GM18502 (cell line): ENCODE data around the gene STX19.
"Not testable (repeated sequence)": the region's sequence is repeated elsewhere in the genome, so short reads cannot be mapped to it uniquely, and the experiment has no call there.

Source experiments
- ATAC-seq: cut with Tn5 transposase; IDR thresholded peaks from one replicate; pipeline ENCODE4 v1.9.1; 2021; ENCODE audit warnings: mild to moderate bottlenecking; ENCODE audit not compliant: unreplicated experiment, poor library complexity

The STX19 gene, protein sequence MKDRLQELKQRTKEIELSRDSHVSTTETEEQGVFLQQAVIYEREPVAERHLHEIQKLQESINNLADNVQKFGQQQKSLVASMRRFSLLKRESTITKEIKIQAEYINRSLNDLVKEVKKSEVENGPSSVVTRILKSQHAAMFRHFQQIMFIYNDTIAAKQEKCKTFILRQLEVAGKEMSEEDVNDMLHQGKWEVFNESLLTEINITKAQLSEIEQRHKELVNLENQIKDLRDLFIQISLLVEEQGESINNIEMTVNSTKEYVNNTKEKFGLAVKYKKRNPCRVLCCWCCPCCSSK

DNA sequence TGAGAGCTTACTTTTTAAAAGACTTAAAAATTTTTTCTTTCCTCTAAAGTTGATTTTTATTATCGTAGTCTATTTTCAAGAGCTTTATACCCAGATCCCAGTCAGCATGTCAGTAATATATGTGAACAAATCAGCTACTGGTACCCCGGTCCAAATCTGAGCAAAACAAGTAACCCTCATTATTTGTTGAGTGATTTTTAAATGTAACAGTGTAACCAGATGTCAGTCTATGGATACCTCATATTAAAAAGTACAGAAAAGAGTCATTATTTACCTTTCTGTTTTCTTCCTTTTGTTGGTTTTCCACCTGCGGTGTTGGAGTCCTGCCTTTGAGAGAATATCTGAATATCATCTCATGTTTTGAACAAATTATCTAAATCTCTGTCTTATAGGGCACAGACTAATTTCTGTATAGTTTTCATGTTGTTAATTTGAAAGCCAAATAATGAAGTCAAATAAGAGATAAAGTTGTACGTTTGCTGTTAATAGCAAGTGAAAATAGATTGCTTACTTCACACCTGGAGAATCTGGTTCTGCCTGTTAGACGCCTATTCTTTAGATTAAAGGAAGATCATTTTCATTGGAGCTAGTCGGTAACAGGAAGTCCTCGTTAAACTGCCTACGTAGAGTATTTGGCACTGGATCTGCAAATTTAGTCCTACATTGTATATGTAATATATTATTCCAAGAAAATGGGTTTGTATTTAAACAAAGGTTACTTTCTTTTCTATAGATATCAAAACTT is at the start of gene STX19:
STX19 (minus strand) TSS at position 505 of the 745 bp plus-strand sequence. CDS start 13,328 bp downstream, outside the sequence.
- no peak for ATAC-seq

DNA sequence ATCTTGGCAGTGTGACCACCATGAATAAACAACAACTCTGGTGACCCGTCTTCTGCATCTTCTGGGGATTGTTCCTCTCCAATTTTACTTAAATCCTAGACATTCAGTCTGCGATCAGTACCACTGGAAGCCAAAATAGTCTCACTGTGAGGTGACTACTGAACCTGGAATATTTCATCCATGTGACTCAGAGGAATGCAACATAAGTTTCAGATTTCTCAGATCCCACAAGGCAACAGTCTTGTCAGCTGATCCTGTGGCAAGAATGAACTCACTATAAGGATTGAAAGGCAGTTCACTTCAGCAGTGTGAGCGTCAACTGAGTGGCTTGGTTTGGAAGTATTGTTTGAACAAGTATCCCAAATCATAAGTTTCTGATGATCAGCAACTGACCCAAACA is 47.7 kb upstream of the STX19 start:
- no peak for ATAC-seq

DNA sequence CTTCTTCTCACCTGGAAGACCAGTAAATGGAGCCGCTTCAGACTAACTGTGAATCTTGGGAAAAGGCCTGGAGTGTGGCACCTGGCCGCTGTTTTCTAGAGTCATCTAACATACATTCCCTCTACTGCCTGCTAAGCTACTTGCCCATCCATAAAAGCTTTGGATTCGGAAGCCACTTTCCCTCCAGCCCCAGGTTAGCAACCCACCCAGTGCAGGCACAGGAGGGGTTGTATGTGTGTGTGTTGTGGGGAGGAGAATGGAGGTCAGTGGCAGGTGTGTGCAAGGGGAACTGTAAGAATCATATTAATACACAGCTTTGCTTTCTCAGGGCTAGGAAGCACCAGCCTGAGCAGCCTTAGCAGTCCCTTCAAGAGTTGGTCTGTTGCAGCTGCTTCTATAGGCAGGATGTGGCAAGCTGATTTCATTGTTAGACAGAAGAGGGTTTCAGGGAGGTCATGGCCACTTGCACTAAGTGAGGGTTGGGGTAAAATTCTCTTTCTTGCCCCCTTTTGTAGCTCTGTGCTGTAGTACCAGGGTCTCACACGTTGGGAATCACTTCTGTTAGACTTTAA is 43.4 kb upstream of the STX19 start:
- ATAC-seq = peak; percentile 78

DNA sequence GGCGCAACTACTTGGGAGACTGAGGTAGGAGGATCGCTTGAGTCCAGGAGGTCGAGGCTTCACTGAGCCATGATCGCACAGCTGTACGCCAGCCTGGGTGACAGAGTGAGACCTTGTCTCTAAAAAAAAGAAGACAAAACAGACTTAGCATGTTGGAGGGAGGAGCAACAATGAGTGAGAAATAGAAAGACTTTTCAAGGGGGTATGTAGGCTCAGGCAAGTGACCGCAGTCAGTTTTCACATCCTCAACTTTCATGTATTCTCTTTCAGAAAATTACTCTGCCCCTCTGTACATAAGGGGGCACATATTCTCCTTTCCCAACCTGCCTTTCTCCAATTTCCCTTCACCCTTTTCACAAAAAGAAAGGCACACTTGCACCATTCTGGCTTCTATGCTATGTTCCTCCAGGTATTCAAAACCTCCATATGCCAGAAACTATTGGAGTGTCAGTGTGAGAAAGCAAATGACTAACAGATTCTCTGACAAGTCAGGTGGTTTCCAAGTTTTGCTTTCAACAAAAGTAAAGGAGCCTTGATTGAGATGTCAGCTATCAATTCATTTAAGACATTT is 42.0 kb upstream of the STX19 start:
- peak; percentile 54 for ATAC-seq

DNA sequence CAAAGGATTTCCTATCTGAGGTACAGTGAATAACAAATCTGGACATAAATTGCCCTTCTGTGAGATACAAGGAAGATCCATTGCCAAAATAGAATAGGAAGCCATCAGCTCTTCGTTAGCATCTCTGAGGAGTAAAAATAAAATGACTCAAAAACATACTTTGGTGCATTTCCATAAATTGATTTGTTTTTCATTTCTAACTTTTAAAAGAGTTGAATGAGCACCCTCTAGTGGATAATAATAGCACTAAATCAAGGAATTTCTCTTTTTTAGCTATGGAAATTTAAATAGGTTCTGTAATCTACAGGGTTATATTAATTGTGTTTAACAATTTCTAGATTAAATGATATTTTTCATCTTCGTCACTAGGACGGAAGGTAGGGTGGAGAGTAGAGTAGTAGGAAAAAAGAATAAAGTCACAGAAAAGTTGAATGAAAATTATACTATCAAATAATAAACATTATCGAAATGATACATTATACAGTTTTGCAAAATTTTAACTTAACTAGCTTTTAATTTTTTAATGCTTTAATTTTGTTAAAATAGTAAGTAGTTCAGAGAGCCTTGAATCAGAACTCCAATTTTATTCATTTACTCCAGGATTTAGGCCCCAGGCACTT is 40.9 kb upstream of the STX19 start:
- ATAC-seq = no peak

DNA sequence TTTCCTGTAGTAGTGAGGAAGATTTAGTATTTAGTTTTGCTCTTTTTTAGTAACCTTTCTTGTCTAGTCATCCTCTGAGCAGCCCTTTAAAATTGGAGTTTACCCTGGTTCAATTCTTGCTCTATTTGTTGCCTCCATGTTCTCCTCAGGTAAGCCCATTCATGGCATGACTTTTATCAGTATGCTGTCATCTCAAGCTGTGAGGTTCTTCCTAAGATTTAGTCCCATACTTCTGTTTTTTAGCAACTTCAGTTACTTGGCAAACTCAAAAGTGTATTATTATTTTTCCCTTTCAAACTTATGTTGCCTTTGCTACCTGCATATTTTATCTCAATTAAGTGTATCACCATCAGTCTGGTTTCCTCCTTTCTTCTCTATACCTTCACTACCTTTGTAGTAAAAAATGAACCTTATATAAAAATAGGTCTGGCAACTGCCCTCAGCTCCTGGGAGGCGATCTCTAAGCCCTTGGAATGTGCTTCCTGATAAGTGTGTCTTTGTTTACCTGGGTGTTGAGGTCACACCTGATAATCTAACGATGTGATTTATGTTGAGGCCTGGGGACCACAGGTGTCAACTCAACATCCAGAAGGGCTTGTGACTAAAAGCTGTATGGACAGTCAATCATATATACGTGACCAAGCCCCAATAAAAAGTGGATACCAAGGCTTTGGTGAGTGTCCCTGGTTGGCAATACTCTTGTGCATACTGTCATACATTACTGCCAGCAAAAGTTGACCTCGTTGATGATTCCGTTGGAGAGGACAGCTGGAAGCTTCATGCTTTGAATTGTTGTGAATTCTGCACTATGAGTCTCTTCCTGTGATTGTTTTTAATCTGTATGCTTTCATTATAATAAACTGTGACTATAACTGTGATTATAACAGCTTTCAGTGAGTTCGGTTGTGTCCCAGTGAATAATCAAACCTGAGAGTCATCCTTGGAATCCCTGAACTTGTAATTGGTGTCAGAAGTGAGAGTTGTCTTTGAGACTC is 38.4 kb upstream of the STX19 start:
- ATAC-seq = no peak

DNA sequence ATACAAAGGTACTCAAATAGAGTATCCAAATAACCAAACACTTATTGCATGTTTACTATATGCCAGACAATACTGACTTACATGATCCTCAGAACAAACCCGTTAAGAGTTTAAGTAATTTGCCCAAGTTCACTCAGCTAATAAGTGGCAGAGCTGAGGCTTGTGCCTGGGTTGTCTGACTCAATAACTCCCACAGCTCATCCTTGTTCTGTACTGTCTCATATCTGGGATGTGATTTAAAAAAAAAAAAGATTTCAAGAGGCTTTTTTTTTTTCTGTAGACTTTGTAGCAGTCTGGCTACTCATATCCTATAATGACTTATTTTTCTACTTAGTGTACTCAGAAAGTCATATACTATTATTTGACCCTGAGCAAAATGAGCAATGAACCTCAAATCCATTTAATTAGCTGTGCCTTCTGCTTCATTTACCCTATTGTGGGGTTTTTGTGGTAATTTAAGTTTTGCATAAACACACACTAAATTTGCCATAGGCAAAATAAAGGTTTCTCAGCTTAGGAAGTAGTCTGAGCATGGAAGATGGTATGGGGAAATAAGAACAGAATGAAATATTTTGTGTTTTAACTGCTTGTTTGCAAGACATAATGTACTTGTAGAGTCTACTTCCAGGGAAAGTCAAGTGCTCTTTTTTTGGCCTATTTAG is 37.6 kb upstream of the STX19 start:
- ATAC-seq = no peak

DNA sequence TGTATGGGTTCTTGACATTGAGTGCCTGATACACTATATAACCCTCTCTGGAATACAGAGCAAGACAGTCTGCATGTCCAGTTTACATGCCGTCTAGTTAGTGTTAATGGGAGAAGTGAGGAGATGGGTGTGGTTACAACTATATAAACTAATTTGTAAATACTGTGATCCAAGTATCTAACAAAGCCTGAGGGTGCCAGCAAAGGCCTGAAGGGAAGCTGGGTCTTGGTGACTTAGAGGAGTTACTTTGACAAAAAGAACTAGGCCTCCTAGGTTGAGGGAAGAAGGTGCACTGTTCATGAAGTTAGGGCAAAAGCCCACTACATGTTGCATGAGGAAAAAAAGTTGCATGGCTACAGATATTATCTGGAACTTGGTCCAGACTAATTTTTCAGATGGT is 36.7 kb upstream of the STX19 start:
- ATAC-seq = no peak

DNA sequence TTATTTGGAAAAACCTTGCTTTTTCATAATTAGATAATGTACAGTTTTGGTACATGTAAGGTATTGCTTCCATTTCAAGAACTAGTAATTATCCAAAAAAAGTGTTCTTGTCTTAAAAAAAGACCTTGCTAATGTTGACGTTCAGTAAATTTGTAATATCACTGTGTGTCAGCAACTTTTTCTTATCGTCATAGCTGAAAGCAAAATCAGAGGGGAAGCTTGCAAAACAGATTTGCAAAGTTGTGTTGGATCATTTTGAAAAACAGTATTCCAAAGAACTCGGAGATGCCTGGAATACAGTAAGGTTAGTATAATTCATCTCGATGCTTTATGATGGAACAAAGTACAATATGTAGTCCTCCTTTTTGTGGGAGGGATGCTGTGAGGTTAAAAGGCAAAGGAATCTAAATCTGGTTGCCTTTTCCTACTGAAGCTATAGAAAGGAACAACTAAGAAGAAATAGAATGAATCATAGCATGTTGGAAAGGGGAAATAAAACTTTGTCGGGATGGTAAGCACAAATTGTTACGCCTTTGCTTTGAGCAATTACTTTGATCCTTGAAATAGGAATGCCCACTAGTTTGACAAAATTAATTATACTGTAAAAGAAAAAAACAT is 36.0 kb upstream of the STX19 start:
- no peak for ATAC-seq

DNA sequence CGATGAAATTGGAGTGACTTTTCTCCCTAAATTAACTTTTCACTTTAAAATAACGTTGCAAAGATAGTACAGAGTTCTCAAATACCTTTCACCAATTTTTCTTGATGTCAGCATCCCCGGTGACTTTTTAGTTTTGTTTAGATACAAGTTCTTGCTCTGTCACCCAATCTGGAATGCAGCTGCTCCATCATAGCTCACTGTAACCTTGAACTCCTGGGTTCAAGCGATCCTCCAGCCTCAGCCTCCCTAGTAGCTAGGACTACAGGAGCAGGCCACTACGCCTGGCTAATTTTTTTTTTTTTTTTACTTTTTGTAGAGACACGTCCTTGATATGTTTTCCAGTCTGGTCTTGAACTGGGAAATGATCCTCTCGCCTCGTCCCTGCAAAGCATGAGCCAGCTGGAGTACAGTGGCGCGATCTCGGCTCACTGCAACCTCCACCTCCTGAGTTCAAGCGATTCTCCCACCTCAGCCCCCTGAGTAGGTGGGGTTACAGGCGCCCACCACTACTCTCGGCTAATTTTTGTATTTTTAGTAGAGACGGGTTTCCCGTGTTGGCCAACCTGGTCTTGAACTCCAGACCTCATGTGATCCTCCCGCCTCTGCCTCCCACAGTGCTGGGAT is 35.2 kb upstream of the STX19 start:
- no peak for ATAC-seq

DNA sequence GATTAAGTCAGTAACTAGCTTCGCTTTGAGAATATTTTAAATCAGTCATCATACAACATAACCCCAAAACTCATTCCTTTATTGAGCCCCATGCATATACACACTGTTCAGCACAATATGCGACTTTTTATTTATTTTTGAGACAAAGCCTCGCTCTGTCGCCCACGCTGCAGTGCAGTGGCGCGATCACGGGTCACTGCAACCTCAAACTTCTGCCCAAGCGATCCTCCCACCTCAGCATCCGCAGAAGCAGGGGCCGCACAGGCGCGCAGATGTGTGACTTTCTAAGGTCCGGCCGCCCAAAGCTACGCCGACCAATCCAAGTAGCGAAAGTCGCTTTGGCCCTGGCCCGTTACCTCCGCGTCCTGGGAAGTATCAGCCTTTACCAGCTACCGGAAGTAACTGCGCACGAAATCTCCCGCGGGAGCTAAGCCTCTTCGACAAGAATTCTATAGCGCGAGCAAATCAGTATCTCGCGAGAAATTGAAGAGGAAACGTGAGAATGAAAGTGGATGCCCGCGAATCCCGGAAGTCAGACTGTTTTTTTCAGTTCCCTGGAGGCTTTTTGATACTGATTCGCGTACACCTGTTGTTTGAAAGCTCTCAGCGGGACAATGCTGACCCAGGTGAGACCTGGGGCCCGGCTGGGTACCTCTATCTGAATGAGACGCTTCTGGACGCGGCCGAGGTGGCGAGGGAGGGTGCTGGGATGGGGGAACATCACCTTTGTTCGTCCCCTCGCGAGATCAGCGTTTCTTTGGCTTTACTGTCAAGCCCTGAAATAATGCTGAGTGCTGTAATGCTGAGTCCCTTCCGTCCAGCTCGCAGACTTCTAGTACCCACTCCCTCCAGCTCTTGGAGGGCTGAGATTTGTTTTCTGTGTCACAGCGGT is 34.4 kb upstream of the STX19 start, which contains the start of the genes DHFR2 and NSUN3:
DHFR2 (minus strand) TSS at position 404 of the 892 bp plus-strand sequence. CDS start 1,405 bp downstream, outside the sequence.
NSUN3 (plus strand) TSS at position 549 of the 892 bp plus-strand sequence; CDS start at position 615, 66 bp downstream.
- ATAC-seq = peak; percentile 93

DNA sequence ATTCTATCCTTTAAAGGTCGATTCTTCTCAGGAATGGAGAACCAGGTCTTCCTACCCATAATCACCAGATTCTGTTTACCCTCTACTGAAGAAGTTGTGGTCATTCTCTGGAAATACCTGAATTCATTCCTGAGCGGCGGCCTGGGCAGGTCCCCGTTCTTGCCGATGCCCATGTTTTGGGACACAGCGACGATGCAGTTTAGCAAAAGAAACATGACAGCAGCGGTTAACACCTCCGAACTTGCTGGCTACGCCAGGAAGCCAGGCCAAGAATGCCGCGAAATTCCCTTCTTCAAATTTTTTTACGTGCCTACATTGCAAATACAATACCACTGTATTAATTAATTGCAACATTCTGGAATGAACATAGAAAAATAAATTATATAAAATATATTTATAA is 32.9 kb upstream of the STX19 start:
- ATAC-seq = no peak

DNA sequence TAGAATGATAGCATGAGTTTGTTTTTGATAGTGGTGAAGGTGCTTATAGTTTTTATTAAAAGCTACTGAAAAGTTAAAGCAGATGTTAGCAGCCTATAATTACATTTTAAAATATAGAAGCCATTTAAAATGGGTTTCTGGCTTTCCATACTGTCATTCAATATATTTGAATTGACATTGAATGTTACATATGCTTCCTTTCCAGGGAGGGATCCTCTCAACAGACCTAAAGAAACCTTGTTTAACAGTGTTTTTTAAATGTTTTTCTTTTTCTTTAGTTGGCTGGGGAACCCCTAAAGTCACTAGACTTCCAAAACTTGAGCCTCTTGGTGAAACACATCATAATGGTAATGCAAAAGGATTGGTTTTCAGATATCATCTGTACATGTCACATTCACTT is 22.1 kb upstream of the STX19 start:
- ATAC-seq = no peak

DNA sequence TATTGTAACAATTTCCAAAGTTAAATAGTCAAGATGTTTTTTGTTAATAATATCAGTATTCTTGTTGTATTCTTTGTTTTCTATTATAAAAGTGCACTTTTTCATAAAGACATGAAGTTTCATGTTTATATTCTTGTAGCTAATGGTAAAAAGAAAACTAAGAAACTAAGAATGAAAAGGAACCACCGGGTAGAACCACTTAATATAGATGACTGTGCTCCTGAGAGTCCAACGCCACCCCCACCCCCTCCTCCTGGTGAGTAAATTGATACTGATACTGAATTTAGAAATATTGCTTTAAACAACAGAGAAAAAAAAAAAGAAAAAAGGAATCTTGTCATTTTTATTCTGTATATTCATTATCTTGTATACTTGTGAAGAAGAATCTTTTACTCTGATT is 20.9 kb upstream of the STX19 start:
- no peak for ATAC-seq

DNA sequence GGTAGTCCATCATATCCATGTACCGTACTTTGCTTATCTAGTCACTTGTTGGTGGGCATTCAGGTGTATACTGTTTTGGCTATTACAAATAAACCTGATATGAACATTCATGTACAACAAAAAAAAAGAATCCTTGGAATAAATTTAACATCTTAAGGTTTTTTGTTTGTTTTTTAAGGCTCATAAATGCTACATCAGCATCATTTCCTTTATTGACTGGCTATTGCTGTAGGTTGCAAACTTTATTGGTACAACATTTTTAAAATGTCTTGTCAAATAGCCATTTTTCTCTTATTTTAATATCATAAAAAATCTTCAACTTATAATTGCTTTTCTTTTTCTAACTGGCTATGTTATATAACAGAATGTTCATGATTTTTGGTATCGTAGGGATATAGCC is 18.1 kb upstream of the STX19 start:
- no peak for ATAC-seq

DNA sequence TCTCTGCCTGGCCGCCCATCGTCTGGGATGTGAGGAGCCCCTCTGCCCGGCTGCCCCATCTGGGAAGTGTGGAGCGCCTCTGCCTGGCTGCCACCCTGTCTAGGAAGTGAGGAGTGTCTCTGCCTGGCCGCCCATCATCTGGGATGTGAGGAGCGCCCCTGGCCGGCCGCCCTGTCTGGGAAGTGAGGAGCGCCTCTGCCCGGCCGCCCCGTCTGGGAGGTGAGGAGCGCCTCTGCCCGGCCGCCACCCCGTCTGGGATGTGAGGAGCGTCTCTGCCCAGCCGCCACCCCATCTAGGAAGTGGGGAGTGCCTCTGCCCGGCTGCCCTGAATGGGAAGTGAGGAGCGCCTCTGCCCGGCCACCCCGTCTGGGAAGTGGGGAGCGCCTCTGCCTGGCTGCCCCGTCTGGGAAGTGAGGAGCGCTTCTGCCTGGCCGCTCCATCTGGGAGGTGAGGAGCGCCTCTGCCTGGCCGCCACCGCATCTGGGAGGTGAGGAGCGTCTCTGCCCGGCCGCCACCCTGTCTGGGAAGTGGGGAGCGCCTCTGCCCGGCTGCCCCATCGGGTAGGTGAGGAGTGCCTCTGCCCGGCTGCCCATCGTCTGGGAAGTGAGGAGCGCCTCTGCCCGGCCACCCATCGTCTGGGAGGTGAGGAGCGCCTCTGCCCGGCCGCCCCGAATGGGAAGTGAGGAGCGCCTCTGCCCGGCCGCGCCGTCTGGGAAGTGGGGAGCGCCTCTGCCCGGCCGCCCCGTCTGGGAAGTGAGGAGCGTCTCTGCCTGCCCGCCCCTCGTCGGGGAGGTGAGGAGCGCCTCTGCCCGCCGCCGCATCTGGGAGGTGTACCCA is 15.9 kb upstream of the STX19 start:
- not testable (repeated sequence) for ATAC-seq
